Mesenteric fat pad (tissue), 1 donor: ENCODE results near the gene NFIC. TPM values are rescaled to one million over a fixed set of nuclear protein-coding genes. Genes with fewer than 3 reads are reported as not detected.

Experiments
- DNase-seq: peaks from one replicate; pipeline ENCODE4 v3.0.0-alpha.2; 2020; ENCODE audit warnings: low spot score
- total RNA-seq: library from RNA; stranded (reverse); fragmentation: NEBNext Ultra II Directional; extraction: Animal tissue kit (Norgen Biotek cat#: 25700); gene quantifications from one replicate; pipeline ENCODE4 v1.2.1, GENCODE V29; 2021
- donor health status: DM: yes; HTN: yes; CAD: no.

NFIC gene
- total RNA-seq, 1 donor from 2014 or later: 207 TPM

DNA sequence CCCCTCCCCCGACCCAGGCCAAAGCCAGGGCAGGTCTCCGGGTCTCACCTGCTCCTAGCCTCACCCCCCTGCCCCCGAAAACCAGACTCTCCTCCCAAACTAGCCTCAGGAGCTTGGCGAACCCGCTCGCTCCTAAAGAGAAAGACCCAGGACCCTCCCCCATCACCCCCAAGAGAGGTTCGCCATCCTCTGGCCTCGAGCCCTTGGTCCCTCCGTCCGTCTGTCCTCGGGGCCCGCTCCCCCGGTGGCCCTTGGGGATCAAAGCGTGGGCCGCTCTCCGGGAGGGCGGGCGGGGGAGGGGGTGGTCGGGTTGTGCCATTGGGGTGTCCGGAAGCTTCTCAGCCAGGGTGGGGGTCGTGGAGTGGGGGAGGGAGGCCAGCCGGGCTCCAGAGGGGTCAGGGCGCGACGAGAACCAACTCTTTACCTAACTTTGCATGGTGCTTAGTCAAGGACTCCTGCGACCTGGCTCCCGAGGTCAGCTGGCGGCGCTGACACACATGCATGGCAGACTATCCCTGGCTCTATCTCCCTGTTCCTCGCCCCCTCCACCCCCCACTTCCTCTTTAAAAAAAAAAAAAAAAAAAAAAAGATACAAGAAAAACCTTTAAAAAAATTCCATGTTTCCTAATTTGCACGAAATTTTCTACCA, 98.3 kb downstream of the NFIC start:
- no peak for DNase-seq

DNA sequence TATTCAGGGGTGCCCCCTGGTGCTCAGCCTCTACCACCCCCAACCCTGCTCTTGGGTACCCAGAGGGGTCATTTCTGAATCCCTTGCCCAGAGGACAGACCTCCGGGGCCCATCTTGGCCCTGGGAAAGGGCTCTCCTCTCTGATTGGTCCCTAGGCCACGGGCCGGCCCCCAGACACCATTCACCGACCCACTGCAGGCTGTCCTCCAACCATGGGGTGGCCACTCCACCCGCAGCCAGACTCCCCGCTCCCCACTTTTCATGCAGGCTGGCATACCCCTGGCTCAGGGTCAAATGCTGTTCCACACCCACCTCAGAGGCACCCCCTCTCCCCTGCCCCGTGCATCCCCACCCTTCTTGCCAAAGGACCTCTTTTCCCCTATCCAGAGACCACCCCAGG, 99.2 kb downstream of the NFIC start:
- no peak for DNase-seq

DNA sequence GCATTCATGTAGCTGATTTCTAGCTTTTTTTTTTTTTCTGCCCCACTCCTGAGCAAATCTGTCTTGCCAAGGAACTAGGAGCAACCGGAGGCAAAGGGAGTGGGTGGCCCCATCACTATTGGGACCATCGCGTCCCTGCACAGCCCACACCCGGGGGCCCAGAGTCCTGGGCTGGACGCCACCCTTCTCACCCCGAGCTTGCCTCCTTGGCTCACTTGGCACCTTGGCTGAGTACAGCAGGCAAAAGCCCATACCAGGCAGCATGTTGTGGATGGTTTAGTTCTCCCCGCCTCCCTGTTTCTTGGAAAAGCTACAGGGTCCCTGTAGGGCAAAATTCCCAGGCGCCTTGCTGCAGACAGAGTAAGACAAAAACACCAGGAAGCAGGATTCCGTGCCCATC, 100.3 kb downstream of the NFIC start:
- no peak for DNase-seq

DNA sequence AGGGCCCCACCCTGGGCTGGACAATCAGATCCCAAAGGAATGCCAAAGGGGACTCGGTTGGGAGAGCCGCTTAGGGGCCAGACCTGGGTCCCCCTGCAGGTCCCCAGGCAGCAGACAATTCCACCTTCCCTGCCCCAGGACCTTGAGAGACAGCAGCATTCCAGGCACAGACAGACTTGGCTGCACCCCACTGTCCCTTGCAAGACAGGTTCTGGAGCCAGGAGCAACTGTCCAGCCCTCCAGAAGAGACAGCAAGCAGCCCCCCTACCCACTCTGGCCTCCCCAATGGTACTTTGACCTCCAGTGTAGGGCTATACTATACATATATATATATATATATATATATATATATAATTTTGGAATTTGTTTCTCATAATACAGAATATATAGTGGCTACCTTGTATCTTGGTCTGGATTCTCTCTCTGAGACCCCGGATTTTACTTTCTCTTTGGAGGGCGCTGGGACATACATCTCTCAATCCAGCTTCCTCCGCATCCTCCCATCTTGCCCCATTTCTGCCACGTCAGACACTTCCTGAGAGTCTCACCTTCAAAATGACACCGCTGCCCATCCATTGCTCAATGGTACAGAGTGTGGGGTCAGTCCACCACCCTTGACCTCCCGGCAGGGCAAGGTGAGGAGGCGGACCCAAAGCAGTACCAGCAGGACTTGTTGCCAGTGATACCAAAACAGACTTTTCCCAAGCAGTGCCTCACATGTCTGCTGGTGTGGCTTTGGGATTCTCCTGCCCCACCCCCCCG, 101.2 kb downstream of the NFIC start:
- no peak for DNase-seq

DNA sequence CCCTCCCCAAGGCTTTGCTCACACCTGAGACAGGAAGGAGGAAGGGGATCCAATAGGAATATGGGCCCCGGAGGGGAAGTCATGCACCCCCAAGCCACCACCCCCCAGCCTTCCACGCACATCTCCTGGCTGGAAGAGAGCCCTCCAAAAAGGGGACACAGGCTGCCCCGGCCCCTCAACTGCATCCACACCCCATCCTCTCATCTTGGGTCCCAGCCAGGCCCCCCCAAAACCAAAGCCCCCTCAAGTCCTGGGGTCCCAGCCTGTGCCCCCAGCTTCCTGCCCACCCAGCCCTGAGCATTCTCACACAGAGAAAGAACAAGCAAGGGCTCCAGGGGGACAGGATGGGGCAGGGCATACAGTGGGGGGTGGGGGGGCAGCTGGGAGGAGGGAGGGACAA, 101.8 kb downstream of the NFIC start:
- no peak for DNase-seq

DNA sequence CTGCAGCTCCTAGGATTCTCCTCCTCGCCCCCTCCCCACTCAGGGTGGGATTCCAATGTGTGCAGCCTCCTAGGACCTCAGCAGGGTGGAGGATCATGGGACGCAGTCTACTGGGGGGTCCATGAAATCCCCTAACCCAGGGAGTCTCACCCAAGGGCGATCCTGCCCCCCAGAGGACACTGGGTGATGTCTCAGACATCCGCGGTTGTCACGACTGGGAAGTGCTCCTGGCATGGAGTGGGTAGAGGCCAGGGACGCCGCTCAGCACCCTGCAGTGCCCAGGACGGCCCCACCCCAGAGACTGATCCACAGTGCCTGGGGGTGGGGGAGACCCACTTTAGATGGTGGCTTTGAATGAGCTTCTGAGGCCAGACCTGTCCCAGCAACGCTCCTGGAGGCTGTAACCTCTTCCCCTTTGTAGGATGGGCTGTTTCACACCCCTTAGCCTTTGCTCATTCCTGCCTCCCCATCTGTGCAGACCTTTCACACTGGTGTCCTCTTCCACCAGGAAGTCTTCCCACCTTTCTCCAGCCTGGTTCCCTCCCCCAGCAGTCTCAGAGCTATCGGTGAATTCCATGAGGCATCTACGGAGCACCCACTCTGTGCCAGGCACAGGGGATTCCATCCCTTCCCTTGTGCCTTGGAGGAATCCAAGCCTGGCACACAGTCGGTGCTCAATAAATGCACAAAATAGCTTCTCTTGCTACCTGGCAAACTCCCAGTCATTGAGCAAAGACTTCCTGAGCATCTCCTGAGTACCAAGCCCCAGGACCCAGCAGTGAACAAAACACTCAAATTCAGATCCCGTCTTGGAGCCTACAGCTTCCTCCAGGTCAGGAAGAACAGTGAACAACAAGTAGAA, 103.5 kb downstream of the NFIC start:
- no peak for DNase-seq

DNA sequence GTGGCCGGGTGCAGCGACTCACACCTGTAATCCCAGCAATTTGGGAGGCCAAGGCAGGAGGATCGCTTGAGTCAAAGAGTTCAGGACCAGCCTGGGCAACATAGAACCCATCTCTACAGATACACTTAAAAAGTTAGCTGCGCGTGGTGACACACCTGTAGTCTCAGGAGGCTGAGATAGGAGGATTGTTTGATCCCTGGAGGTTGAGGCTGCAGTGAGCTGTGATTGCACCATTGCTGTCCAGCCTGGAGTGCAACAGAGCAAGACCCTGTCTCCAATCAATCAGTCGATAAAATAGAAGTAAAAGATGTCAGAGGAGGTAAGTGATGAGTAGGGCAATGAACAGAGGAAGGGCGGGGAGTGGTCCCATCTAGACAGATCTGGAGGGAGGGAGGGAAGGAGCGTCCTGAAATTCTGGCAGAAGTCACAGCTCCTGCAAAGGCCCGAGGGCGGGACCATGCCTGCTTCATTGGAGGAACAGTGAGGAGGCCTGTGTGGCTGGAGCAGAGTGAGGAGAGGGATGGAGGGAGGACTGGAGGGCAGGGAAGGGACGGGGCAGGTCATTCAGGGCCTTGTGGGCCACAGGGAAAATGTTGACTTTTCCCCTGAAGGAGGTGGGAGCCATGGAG, 104.2 kb downstream of the NFIC start:
- no peak for DNase-seq

DNA sequence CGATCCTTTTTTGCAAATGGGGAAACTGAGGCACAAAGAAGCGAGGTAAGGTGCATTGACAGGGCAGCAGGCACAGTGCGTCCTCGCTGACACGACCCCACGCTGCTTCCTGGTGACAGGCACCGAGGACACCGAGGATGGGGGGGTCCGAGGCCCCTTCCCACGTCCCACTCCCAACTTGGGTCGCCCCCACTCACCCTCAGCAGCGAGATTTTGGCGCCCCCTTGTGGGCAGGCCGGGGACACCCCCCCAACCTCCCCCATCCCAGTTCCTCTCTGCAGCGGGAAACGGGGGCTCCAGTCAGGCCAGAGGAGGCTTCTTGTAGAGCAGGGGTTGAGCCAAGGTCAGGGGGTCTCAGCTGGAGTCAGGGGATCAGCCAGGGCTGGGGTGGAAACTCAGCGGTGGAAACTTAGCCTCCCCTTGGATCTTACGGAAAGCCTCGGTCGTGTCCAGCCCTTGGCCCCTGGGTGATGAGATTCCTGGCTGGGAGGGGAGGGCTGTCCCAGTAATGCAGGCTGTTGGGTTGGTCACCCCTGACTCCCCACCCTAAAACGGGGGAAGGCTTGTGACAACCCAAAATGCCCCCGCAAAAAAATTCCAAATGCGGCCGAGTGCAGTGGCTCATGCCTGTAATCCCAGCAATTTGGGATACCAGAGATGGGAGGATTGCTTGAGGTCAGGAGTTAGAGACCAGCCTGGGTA, 105.7 kb downstream of the NFIC start:
- DNase-seq: no peak

DNA sequence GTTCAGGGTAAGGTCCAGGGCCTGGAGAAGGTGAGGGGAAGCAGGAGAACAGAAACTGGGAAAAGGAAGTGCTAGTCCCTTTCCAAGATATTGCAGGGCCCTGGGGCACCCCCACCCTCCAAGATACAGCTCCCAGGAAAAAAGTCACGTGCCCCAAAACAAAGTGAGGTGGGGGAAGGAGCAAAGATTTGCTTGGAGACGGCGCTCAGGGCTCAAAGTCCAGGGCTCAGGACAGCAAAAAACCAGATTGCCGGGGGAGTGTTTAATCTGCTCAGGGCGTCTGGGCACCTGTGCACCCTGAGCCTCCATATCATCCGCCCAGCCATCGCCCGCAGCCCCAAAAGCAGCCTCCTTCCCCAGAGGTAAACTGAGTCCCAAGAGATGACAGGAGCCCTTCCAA, 107.6 kb downstream of the NFIC start:
- no peak for DNase-seq

DNA sequence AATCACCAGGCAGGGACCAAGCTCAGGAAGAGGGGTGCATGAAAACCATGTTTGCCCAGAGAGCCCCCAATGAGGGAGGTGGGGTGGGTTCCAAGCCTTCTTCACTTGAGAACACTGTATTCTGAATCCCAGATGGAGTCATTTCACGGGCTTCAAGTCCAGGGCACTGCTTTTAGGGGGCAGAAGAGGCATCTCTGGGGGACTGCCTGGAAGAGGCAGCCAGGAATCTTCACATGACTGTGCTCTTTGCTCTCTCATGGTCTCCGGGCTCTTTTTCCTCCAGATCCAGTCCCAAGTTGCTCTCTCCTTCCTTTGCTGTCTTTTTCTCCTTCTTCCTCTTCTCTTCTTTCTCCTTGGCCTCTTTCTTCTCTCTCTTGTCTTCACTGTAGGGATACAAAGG, 108.2 kb downstream of the NFIC start:
- no peak for DNase-seq

DNA sequence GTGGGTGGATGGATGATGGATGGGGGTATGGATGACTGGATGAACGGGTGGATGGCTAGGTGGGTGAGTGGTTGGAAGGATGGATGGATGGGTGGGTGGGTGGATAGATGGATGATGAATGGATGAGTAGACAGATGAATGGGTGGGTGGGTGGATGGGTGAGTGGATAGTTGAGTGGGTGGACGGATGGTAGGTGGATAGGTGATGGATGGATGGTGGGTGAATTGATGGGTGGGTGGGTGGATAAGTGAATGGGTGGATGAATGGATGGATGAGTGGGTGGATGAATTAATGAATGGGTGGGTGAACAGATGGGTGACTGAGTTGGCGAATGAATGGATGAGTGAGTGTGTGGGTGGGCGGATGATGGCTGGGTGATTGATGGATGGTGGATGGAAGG, 109.1 kb downstream of the NFIC start:
- no peak for DNase-seq

DNA sequence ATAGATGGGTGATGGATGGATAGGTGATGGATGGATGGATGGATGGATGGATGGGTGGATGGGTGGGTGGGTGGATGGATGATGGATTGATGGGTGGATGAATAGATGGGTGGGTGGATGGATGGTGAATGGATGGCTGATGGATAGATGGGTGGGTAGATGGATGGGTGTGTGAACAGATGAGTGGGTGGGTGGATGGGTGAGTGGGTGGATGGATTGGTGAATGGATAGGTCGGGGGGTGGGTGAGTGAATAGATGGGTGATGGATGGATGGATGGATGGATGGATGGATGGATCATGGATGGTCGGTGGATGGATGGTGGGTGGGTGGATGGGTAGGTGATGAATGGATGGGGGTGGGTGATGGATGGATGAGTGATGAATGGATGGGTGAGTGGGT, 110.4 kb downstream of the NFIC start:
- no peak for DNase-seq

DNA sequence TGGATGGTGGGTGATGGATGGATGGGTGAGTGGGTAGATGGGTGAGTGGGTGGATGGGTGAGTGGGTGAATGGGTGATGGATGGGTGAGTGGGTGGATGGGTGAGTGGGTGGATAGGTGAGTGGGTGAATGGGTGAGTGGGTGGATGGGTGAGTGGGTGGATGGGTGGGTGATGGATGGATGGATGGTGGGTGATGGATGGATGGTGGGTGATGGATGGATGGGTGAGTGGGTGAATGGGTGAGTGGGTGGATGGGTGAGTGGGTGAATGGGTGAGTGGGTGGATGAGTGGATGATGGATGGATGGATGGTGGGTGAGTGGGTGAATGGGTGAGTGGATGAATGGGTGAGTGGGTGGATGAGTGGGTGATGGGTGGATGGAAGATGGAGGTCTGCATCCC, 111.1 kb downstream of the NFIC start:
- DNase-seq: no peak

DNA sequence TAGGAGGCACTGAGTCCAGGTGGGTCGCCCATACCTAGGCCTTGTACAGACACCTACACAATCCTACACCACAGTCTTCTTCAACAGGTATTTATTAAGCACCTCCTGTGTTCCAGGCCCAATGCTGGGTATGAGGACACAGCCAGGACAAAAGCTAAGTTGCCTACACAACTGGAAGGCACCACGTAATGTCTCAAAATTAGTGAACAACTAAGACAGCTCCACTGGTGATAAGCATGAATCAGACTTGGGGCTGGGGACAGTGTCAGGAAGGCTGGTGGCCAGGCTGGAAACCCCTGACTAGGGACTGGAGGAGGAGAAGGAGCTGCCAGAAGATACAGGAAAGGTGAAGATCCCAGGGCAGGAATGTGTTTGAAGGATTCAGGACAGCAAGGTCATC, 111.6 kb downstream of the NFIC start:
- DNase-seq: no peak

DNA sequence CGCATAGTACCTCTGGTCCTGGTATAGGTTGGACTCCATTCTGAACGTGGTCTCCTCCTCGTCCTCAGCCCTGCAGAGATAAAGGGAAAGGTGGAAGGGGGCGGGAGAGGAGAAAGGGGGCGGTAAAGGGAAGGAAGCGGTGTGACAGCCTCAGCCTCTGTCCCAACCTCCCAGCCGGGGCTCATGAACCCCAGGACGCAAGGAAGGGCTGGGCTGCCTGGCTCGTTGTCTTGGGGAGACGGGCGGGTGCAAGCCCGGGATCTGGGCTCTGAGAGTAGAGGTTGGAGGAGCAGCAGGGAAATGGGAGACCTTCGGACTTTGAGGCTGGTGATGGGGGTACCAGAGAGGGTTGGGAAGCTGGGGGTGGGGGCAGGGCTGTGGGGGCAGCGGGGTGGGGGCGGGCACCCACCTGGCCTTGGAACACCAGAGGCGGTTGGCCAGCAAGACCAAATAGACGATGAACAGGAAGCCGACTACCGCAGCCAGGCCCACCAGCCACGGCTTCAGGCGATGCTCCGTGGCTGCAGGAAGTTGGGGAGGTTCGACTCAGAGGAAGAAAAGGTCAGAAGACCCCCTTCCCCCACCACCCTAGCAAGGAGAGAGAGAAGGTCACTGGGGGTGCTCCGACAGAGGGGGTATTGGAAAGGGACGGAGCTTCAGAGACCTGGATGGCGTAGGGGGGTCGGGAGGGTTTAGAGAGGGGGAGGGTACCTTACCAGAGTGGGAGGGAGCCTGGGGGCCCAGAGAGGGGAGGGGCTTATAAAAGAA, 112.2 kb downstream of the NFIC start:
- DNase-seq: no peak

DNA sequence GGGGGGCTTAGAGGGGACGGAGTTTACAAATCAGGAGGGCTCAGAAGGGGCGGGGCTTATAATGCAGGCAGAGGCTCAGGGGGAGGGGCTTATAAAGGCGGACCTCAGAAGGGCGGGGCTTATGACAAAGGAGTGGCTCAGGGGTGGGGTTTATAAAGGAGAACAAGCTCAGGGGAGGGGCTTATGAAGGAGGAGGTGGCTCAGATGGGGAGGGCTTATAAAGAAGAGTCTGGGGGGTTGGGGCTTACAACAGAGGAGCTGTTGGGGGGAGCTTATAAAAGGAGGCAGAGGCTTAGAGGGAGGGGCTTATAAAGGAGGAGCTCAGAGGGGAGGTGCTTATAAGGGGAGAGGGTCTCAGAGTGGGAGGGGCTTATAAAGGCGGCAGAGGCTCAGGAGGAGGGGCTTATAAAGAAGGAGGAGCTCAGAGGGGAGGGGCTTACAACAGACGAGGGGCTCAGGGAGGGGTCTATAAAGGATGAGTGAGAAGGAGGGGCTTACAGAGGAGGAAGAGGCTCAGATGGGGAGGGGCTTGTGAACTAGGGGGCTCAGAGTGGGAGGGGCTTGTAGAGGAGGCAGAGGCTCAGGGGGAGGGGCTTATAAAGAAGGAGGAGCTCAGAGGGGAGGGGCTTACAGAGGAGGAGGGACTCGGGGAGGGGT, 112.9 kb downstream of the NFIC start:
- DNase-seq: no peak

DNA sequence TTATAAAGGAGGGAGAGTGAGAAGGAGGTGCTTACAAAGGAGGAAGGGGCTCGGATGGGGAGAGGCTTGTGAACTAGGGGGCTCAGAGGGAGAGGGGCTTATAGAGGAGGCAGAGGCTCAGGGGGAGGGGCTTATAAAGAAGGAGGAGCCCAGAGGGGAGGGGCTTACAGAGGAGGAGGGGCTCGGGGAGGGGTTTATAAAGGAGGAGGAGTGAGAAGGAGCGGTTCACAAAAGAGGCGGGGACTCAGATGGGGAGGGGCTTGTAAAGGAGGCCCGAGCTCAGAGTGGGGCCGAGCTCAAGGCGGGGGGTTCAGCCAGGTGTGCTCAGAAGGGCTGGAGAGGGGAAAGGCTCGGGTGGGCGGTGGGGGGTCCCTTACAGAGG, 113.4 kb downstream of the NFIC start:
- no peak for DNase-seq

DNA sequence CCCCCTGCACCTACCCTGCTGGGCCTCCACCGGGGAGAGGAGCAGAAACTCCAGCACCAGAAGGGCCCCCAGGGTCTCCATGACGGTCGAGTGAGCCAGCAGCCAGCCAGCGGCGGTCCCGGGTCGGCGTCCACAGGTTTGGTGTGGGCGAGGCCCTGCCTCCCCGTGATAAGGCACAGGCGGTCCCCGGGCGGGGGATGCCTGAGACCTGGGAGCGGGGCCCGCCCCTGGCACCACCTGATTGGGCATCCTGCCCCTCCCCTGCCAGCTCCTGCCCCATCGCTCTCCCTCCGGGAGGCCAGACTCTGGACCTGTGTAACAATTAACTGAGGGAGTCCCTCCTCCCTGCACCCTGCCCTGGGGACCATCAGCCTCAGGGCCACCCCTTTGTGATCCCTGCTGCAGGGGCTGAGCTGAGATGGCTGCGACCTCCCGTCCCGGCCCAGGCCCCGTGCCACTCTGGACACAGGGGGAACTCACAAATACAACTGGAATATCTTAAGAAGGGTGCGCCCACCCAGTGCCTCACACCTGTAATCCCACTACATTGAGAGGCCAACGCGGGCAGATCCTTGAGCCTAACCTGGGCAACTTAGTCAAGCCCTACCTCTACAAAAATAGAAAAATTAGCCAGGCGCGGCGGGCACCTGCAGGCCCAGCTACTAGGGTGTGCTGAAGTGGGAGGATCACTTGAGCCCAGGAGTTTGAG, 114.2 kb downstream of the NFIC start, which contains the start of gene SMIM24:
SMIM24 (minus strand) TSS at position 143 of the 709 bp plus-strand sequence; CDS start at position 81, 62 bp downstream.
- DNase-seq: no peak
